ENCODE measurements around the gene RPUSD4. TPM values are rescaled to one million over a fixed set of nuclear protein-coding genes. Genes with fewer than 3 reads are reported as not detected.

RPUSD4 gene
- total and polyA plus RNA-seq, 2 experiments from 2014 or later, result 20.8 to 60.8 TPM

- no peak for TF ChIP-seq ZNF462 (CRISPR knock-in tag; IDR thresholded peaks at IDR 0.05)
- TF ChIP-seq ZNF331 (CRISPR knock-in tag; IDR thresholded peaks at IDR 0.05; ENCODE audit: low read depth), result no peak
- no peak for TF ChIP-seq ZNF114 (CRISPR knock-in tag; IDR thresholded peaks at IDR 0.05)
- TF ChIP-seq CREB1 (CRISPR knock-in tag; IDR thresholded peaks at IDR 0.05; ENCODE audit: low read depth), result no peak
- no peak for TF ChIP-seq EZH2 (IDR thresholded peaks at IDR 0.05; ENCODE audit: low read depth, unreplicated experiment)
- no peak for TF ChIP-seq NANOG (IDR thresholded peaks at IDR 0.05; ENCODE audit: borderline replicate concordance)
- TF ChIP-seq JUNB (IDR thresholded peaks at IDR 0.05; ENCODE audit: unreplicated experiment), result no peak
- TF ChIP-seq ETS1 (IDR thresholded peaks at IDR 0.05), result no peak
- TF ChIP-seq EZH2phosphoT487 (IDR thresholded peaks at IDR 0.05; ENCODE audit: unreplicated experiment), result no peak
- no peak for TF ChIP-seq STAT1 (IDR thresholded peaks at IDR 0.05; ENCODE audit: unreplicated experiment)
- TF ChIP-seq POLR2AphosphoS5 (IDR thresholded peaks at IDR 0.05; ENCODE audit: low read depth), result no peak
These were observed 51.0 kb downstream of the RPUSD4 start (continued) for GRCh38 chr11:126160345-126161022.

All from GM23338 (cell line).